WTC11 (cell line): Measurements from ENCODE around the gene C6orf163. TPM values are rescaled to one million over a fixed set of nuclear protein-coding genes. Genes with fewer than 3 reads are reported as not detected.

Experiments
- ATF1 ChIP-seq: sonication (generic); formaldehyde crosslinking; IDR thresholded peaks from 2 replicates; pipeline ENCODE4 v1.8.1; 2023; ENCODE audit warnings: mild to moderate bottlenecking, moderate library complexity, missing genetic modification reagents
- ATF2 ChIP-seq: sonication (generic); formaldehyde crosslinking; IDR thresholded peaks from 2 replicates; pipeline ENCODE4 v1.8.1; 2022; ENCODE audit warnings: low read depth, missing genetic modification reagents, borderline replicate concordance
- ATF3 ChIP-seq: sonication (generic); formaldehyde crosslinking; conservative IDR thresholded peaks from 2 replicates; pipeline ENCODE4 v1.8.1; 2022; ENCODE audit warnings: mild to moderate bottlenecking, missing genetic modification reagents
- ETV6 ChIP-seq: sonication (generic); formaldehyde crosslinking; IDR thresholded peaks from 2 replicates; pipeline ENCODE4 v1.8.1; 2022; ENCODE audit warnings: mild to moderate bottlenecking, missing genetic modification reagents
- FOXJ3 ChIP-seq: sonication (generic); formaldehyde crosslinking; IDR thresholded peaks from 2 replicates; pipeline ENCODE4 v1.9.0; 2021; ENCODE audit warnings: missing genetic modification reagents, mild to moderate bottlenecking, borderline replicate concordance
- GTF2I ChIP-seq: fragments of 250-450 bp; sonication (Bioruptor Pico); conservative IDR thresholded peaks from 2 replicates; pipeline ENCODE4 v1.4.0; 2021; ENCODE audit warnings: mild to moderate bottlenecking
- HMGA2 ChIP-seq: fragments of 250-450 bp; sonication (Bioruptor Pico); IDR thresholded peaks from 2 replicates; pipeline ENCODE4 v1.4.0; 2021; ENCODE audit warnings: mild to moderate bottlenecking, moderate library complexity
- IRF2 ChIP-seq: sonication (generic); formaldehyde crosslinking; IDR thresholded peaks from 2 replicates; pipeline ENCODE4 v1.8.0; 2022; ENCODE audit warnings: low read depth, missing genetic modification reagents, borderline replicate concordance
- MYBL2 ChIP-seq: sonication (generic); formaldehyde crosslinking; IDR thresholded peaks from 2 replicates; pipeline ENCODE4 v1.8.1; 2023; ENCODE audit warnings: mild to moderate bottlenecking, moderate library complexity, missing genetic modification reagents
- NR3C1 ChIP-seq: sonication (generic); formaldehyde crosslinking; conservative IDR thresholded peaks from 2 replicates; pipeline ENCODE4 v1.8.1; 2023; ENCODE audit warnings: low read depth, mild to moderate bottlenecking, missing genetic modification reagents
- PRDM15 ChIP-seq: sonication (generic); formaldehyde crosslinking; IDR thresholded peaks from 2 replicates; pipeline ENCODE4 v1.8.0; 2022; ENCODE audit warnings: missing genetic modification reagents
- SMAD3 ChIP-seq: sonication (generic); formaldehyde crosslinking; IDR thresholded peaks from 2 replicates; pipeline ENCODE4 v1.8.0; 2022; ENCODE audit warnings: missing genetic modification reagents, mild to moderate bottlenecking, borderline replicate concordance
- TEAD1 ChIP-seq: sonication (generic); formaldehyde crosslinking; IDR thresholded peaks from 2 replicates; pipeline ENCODE4 v1.8.0; 2022; ENCODE audit warnings: mild to moderate bottlenecking, missing genetic modification reagents
- TEAD4 ChIP-seq: sonication (generic); formaldehyde crosslinking; IDR thresholded peaks from 2 replicates; pipeline ENCODE4 v1.8.0; 2022; ENCODE audit warnings: mild to moderate bottlenecking, missing genetic modification reagents
- ZBTB43 ChIP-seq: sonication (generic); formaldehyde crosslinking; IDR thresholded peaks from 2 replicates; pipeline ENCODE4 v1.8.1; 2023; ENCODE audit warnings: mild to moderate bottlenecking, missing genetic modification reagents
- ZNF263 ChIP-seq: sonication (generic); formaldehyde crosslinking; IDR thresholded peaks from 2 replicates; pipeline ENCODE4 v1.8.1; 2022; ENCODE audit warnings: low read depth, mild to moderate bottlenecking, moderate library complexity, missing genetic modification reagents
- ZNF281 ChIP-seq: sonication (generic); formaldehyde crosslinking; IDR thresholded peaks from 2 replicates; pipeline ENCODE4 v1.8.0; 2023; ENCODE audit warnings: mild to moderate bottlenecking, missing genetic modification reagents
- ZNF671 ChIP-seq: fragments of 250-450 bp; sonication (Bioruptor Pico); IDR thresholded peaks from 2 replicates; pipeline ENCODE4 v1.8.0; 2021; ENCODE audit warnings: mild to moderate bottlenecking
- total RNA-seq: library from RNA; stranded (reverse); gene quantifications from 3 replicates; pipeline ENCODE4 v1.2.3, GENCODE V29; 2021
- TF ChIP-seq, protein P1 (sequence below): fragments of 250-450 bp; sonication (Bioruptor Pico); IDR thresholded peaks from 2 replicates; pipeline ENCODE4 v1.8.0; 2021; ENCODE audit warnings: mild to moderate bottlenecking
- TF ChIP-seq, protein P2 (sequence below): sonication (generic); formaldehyde crosslinking; IDR thresholded peaks from 2 replicates; pipeline ENCODE4 v1.8.0; 2022; ENCODE audit warnings: mild to moderate bottlenecking, missing genetic modification reagents
- TF ChIP-seq, protein P3 (sequence below): sonication (generic); formaldehyde crosslinking; IDR thresholded peaks from 2 replicates; pipeline ENCODE4 v1.8.1; 2022; ENCODE audit warnings: mild to moderate bottlenecking, missing genetic modification reagents, moderate library complexity, borderline replicate concordance
- TF ChIP-seq, protein P4 (sequence below): sonication (generic); formaldehyde crosslinking; conservative IDR thresholded peaks from 2 replicates; pipeline ENCODE4 v1.8.1; 2023; ENCODE audit warnings: mild to moderate bottlenecking, low read depth, missing genetic modification reagents, moderate library complexity

Gene C6orf163
- total RNA-seq, 1 experiment from 2014 or later = 2.0 TPM

DNA sequence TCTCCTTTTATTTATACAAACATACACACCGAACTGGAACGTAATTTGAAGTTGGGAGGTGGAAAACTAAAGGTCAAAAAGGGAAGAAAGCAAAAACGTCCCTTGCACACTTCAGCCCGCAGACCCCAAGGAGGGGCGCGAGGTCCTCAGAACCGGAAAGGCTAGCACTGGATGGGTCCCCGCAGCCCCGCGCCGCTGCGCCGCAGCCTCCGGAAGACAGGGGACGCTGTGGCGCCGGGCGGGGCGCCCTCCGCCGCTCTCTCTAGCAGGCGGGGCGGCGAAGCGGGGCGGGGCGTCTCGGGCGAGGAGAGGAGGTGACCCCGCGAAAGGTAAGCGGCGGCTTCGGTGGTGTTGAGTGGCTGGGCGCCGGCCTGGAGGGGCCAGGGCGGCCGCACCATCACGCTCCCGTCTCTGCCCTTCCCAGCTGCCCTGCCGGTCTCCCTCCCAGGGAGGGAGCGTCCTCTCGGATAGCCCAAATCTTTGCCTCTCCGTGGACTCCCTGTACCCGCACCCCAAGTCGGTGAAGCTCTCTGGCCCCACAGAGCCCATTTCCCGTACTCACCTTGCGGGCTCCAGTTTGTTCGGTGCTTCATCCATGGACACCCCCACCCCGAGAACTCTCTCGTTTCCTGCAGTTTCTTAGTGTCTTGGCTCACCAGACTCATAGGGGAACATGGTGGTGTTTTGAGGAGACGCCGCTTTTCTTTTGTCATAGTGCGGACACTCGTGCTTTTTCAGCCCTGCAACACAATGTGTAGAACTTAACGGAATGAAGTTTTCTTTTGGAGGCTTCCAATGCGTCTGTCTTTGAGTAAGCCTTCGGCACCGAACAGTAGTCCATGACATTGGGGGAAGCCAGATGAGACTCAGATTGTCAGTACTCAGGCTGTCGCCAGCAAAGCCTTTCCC is 22.1 kb upstream of the C6orf163 start, which contains the start of gene SMIM8 (continued):
- peak; percentile 91 for TF ChIP-seq ETV6 (CRISPR knock-in tag)
- TF ChIP-seq ZBTB43 (CRISPR knock-in tag) = peak; percentile 82; the same call in 1 of the 2 replicates
- no peak for TF ChIP-seq ZNF671
- no peak for TF ChIP-seq SMAD3 (CRISPR knock-in tag)
- TF ChIP-seq HMGA2 (CRISPR knock-in tag) = no peak
- peak; percentile 73; the same call in 1 of the 2 replicates for TF ChIP-seq TEAD1 (CRISPR knock-in tag)
- TF ChIP-seq, protein P1, sequence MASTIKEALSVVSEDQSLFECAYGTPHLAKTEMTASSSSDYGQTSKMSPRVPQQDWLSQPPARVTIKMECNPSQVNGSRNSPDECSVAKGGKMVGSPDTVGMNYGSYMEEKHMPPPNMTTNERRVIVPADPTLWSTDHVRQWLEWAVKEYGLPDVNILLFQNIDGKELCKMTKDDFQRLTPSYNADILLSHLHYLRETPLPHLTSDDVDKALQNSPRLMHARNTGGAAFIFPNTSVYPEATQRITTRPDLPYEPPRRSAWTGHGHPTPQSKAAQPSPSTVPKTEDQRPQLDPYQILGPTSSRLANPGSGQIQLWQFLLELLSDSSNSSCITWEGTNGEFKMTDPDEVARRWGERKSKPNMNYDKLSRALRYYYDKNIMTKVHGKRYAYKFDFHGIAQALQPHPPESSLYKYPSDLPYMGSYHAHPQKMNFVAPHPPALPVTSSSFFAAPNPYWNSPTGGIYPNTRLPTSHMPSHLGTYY (CRISPR knock-in tag) = no peak
- 0 out of 2 replicates have a peak, but pooled peaks have one; percentile 62 for TF ChIP-seq MYBL2 (CRISPR knock-in tag)
- TF ChIP-seq FOXJ3 = no peak
- no peak for TF ChIP-seq TEAD4 (CRISPR knock-in tag)
- TF ChIP-seq ZNF281 (CRISPR knock-in tag) = no peak
- no peak for TF ChIP-seq ATF2 (CRISPR knock-in tag)
- TF ChIP-seq, protein P2, sequence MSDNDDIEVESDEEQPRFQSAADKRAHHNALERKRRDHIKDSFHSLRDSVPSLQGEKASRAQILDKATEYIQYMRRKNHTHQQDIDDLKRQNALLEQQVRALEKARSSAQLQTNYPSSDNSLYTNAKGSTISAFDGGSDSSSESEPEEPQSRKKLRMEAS (CRISPR knock-in tag) = peak; percentile 55; the same call in 1 of the 2 replicates
- TF ChIP-seq ATF3 (CRISPR knock-in tag) = no peak
- no peak for TF ChIP-seq PRDM15 (CRISPR knock-in tag)
- no peak for TF ChIP-seq ATF1 (CRISPR knock-in tag)
- no peak for TF ChIP-seq ZNF263
- TF ChIP-seq GTF2I (CRISPR knock-in tag) = no peak
- TF ChIP-seq NR3C1 (CRISPR knock-in tag) = no peak
- no peak for TF ChIP-seq IRF2
- TF ChIP-seq, protein P3, sequence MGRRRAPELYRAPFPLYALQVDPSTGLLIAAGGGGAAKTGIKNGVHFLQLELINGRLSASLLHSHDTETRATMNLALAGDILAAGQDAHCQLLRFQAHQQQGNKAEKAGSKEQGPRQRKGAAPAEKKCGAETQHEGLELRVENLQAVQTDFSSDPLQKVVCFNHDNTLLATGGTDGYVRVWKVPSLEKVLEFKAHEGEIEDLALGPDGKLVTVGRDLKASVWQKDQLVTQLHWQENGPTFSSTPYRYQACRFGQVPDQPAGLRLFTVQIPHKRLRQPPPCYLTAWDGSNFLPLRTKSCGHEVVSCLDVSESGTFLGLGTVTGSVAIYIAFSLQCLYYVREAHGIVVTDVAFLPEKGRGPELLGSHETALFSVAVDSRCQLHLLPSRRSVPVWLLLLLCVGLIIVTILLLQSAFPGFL (CRISPR knock-in tag) = no peak
- TF ChIP-seq, protein P4, sequence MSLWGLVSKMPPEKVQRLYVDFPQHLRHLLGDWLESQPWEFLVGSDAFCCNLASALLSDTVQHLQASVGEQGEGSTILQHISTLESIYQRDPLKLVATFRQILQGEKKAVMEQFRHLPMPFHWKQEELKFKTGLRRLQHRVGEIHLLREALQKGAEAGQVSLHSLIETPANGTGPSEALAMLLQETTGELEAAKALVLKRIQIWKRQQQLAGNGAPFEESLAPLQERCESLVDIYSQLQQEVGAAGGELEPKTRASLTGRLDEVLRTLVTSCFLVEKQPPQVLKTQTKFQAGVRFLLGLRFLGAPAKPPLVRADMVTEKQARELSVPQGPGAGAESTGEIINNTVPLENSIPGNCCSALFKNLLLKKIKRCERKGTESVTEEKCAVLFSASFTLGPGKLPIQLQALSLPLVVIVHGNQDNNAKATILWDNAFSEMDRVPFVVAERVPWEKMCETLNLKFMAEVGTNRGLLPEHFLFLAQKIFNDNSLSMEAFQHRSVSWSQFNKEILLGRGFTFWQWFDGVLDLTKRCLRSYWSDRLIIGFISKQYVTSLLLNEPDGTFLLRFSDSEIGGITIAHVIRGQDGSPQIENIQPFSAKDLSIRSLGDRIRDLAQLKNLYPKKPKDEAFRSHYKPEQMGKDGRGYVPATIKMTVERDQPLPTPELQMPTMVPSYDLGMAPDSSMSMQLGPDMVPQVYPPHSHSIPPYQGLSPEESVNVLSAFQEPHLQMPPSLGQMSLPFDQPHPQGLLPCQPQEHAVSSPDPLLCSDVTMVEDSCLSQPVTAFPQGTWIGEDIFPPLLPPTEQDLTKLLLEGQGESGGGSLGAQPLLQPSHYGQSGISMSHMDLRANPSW = no peak
